HCT116 (cell line): ENCODE measurements around the gene DDX47. TPM values are rescaled to one million over a fixed set of nuclear protein-coding genes. Genes with fewer than 3 reads are reported as not detected.

Source experiments
- ATAC-seq: fragments of 200-7000 bp; cut with Tn5 transposase; 2 replicates; pipeline ENCODE4 v1.9.1; 2020; ENCODE audit warnings: mild to moderate bottlenecking, moderate library complexity
- BruUV-seq: library from RNA; stranded (reverse); fragments of 400-500 nt; replicated peaks from 2 replicates; lab custom pipeline; 2021; lab: Mats Ljungman, UMichigan
- CTCF ChIA-PET: fragments of 300-600 bp; sonication (Branson Sonifier 250); formaldehyde crosslinking; loops from one replicate; lab custom pipeline; 2021; ENCODE audit warnings: antibody characterized with exemption; lab: Charles Lee
- POLR2A ChIA-PET: fragments of 300-600, 350-600 bp; sonication (Branson Sonifier 250); formaldehyde crosslinking; loops from one replicate; lab custom pipeline; 2021; ENCODE audit warnings: antibody characterized with exemption; lab: Charles Lee
- RAD21 ChIA-PET, 2 experiments: fragments of 300-600 bp; sonication (Branson Sonifier 250); formaldehyde crosslinking; loops; one replicate each; lab custom pipeline; 2023; ENCODE audit warnings: low total read pairs in 2 of 2; ENCODE audit not compliant: uncharacterized antibody in 2 of 2, unreplicated experiment in 2 of 2, low non-redundant PET in 1 of 2; lab: Charles Lee
- DNase-seq: peaks from one replicate; pipeline ENCODE4 v3.0.0-alpha.2; 2010; ENCODE audit warnings: low read depth, low spot score
- H2AFZ ChIP-seq: fragments of 200-600 bp; shearing (Covaris generic), sonication (generic); 2 replicates; pipeline ENCODE4 v1.6.1; 2017; ENCODE audit warnings: low read depth, mixed run types, mixed read lengths, antibody characterized with exemption, low read length; ENCODE audit not compliant: poor library complexity, severe bottlenecking
- H3K27ac ChIP-seq: 2 replicates; pipeline ENCODE4 v1.5.1; 2012; ENCODE audit warnings: low read depth, low read length
- H3K27me3 ChIP-seq: fragments of 200-600 bp; sonication (generic); 2 replicates; pipeline ENCODE4 v1.6.1; 2016; ENCODE audit warnings: mixed run types, low read length, mixed read lengths; ENCODE audit not compliant: insufficient read depth
- H3K36me3 ChIP-seq, 2 experiments: fragments of 200-500 bp in 1 of 2; fragments of 200-600 bp in 1 of 2; sonication (Bioruptor generic) in 1 of 2; sonication (generic) in 1 of 2; 2 replicates each; pipeline versions ENCODE4 v1.5.1 to v1.6.1; 2014 to 2016; ENCODE audit warnings: low read length in 2 of 2, inconsistent platforms in 1 of 2, mixed read lengths in 1 of 2, mixed run types in 1 of 2; ENCODE audit not compliant: insufficient read depth in 2 of 2, control insufficient read depth in 1 of 2
- H3K4me1 ChIP-seq, 2 experiments: fragments of 200-600 bp in 1 of 2; sonication (generic) in 1 of 2; 2 replicates each; pipeline versions ENCODE4 v1.5.1 to v1.6.1; 2012 to 2017; ENCODE audit warnings: low read length in 2 of 2, inconsistent platforms in 1 of 2, mild to moderate bottlenecking in 1 of 2, mixed read lengths in 1 of 2, mixed run types in 1 of 2, moderate library complexity in 1 of 2; ENCODE audit not compliant: insufficient read depth in 2 of 2, control insufficient read depth in 1 of 2
- H3K4me2 ChIP-seq: fragments of 200-600 bp; sonication (generic); 2 replicates; pipeline ENCODE4 v1.6.1; 2017; ENCODE audit warnings: mixed run types, low read length, mixed read lengths
- H3K4me3 ChIP-seq, 2 experiments: fragments of 200-600 bp in 1 of 2; sonication (generic) in 1 of 2; replicated peaks in 1 of 2; 2 replicates each; pipeline ENCODE4 v1.5.1; 2011 to 2016; ENCODE audit warnings: low read length in 2 of 2, control low read depth in 1 of 2, low read depth in 1 of 2, mild to moderate bottlenecking in 1 of 2, mixed read lengths in 1 of 2, mixed run types in 1 of 2
- H3K79me2 ChIP-seq: fragments of 200-600 bp; sonication (generic); 2 replicates; pipeline ENCODE4 v1.6.1; 2017; ENCODE audit warnings: mild to moderate bottlenecking, mixed run types, low read length, moderate library complexity, mixed read lengths; ENCODE audit not compliant: insufficient read depth
- H3K9ac ChIP-seq: fragments of 200-600 bp; sonication (generic); 2 replicates; pipeline ENCODE4 v1.6.1; 2016; ENCODE audit warnings: low read length, mixed read lengths
- H3K9me2 ChIP-seq: fragments of 200-600 bp; sonication (generic), shearing (Covaris generic); 2 replicates; pipeline ENCODE4 v1.6.1; 2017; ENCODE audit warnings: mixed run types, mild to moderate bottlenecking, moderate library complexity; ENCODE audit not compliant: insufficient read depth
- H3K9me3 ChIP-seq, 2 experiments: fragments of 200-500 bp in 1 of 2; fragments of 200-600 bp in 1 of 2; sonication (Bioruptor generic) in 1 of 2; sonication (generic) in 1 of 2; 2 replicates each; pipeline ENCODE4 v1.6.1; 2014 to 2017; ENCODE audit warnings: low read length in 2 of 2, mixed read lengths in 2 of 2, inconsistent platforms in 1 of 2, low read depth in 1 of 2, mild to moderate bottlenecking in 1 of 2, mixed run types in 1 of 2, moderate library complexity in 1 of 2; ENCODE audit not compliant: control insufficient read depth in 1 of 2, insufficient read depth in 1 of 2
- H4K20me1 ChIP-seq: fragments of 200-600 bp; sonication (generic), shearing (Covaris generic); 2 replicates; pipeline ENCODE4 v1.6.1; 2017; ENCODE audit warnings: mixed run types, mild to moderate bottlenecking, moderate library complexity; ENCODE audit not compliant: insufficient read depth
- EGR1 ChIP-seq: IDR thresholded peaks from 2 replicates; pipeline ENCODE4 v1.6.1; 2012; ENCODE audit warnings: low read depth
- ELF1 ChIP-seq: IDR thresholded peaks from 2 replicates; pipeline ENCODE4 v1.6.1; 2012; ENCODE audit warnings: low read depth, borderline replicate concordance
- FOSL1 ChIP-seq: IDR thresholded peaks from 2 replicates; pipeline ENCODE4 v1.6.1; 2012; ENCODE audit warnings: low read depth
- JUND ChIP-seq: IDR thresholded peaks from 2 replicates; pipeline ENCODE4 v1.6.1; 2012
- RAD21 ChIP-seq: IDR thresholded peaks from 2 replicates; pipeline ENCODE4 v1.6.1; 2012; ENCODE audit warnings: low read depth, mild to moderate bottlenecking
- SP1 ChIP-seq: IDR thresholded peaks from 2 replicates; pipeline ENCODE4 v1.6.1; 2012; ENCODE audit warnings: low read depth
- TCF7L2 ChIP-seq: IDR thresholded peaks from 2 replicates; pipeline ENCODE4 v1.7.0; 2011; ENCODE audit warnings: borderline replicate concordance, inconsistent platforms; ENCODE audit not compliant: insufficient read depth, insufficient read length; ENCODE audit errors: extremely low read depth
- intact Hi-C: fragments of 100-400 bp; cut with micrococcal nuclease; formaldehyde crosslinking; loops from 2 replicates; pipeline ENCODE4 v1.10.0; 2022
- total RNA-seq: library from RNA; stranded (reverse); gene quantifications from one replicate; pipeline ENCODE4 v1.2.1, GENCODE V29; 2021; ENCODE audit not compliant: unreplicated experiment
- TF ChIP-seq, protein P1 (sequence below): IDR thresholded peaks from 2 replicates; pipeline ENCODE4 v1.6.1; 2012; ENCODE audit warnings: low read depth

Gene DDX47
- total RNA-seq, 1 experiment from 2014 or later, result 103 TPM

- ATAC-seq (no peak), DNase-seq (no peak)
- Histone ChIP-seq H3K36me3 (peaks cover 0 to 14% of the 10 kb centered on the region in 2 experiments; a peak in 1 of 4 replicates), H3K9ac (no peak overlapping the region), H2AFZ (no peak overlapping the region), H3K9me2 (no peaks in the 10 kb centered on the region), H3K79me2 (no peaks in the 10 kb centered on the region), H3K4me3 (no peak overlapping the region), H3K4me1 (peaks cover 3 to 13% of the 10 kb centered on the region in 2 experiments; a peak in 3 of 4 replicates), H4K20me1 (no peaks in the 10 kb centered on the region), H3K27me3 (no peaks in the 10 kb centered on the region), H3K9me3 (no peaks in the 10 kb centered on the region), H3K4me2 (no peak overlapping the region), H3K27ac (no peak overlapping the region)
- CTCF ChIA-PET, result no interaction called here
- TF ChIP-seq EGR1, result no peak
- TF ChIP-seq ELF1, result no peak
- BruUV-seq, result no TSS peak
- POLR2A ChIA-PET, result interaction anchor here (0.9 kb wide), 1 partner anchor 12 kb away, joined by 3 read pairs; no protein-coding TSS in a partner anchor
- RAD21 ChIA-PET, result no interaction called here
- intact Hi-C loops, result no loop called here
Observed at GRCh38 chr12:12853435-12853834, 40.3 kb downstream of the DDX47 start.

GRCh38 chr12:12859690-12860089, 46.5 kb downstream of the DDX47 start:
- ATAC-seq (peak; percentile 87), DNase-seq (no peak)
- peaks cover 0 to 4% of the 10 kb centered on the region in 2 experiments; a peak in 1 of 4 replicates for H3K36me3 ChIP-seq
- H3K4me2 ChIP-seq, result peak overlapping the region; percentile 28; the same call in 1 of the 2 replicates
- RAD21 ChIA-PET, result interaction anchor here in 1 of 2 experiments (0.7 kb wide), 1 partner anchor 23 kb away, joined by 3 read pairs; no protein-coding TSS in a partner anchor
- TF ChIP-seq RAD21 (no peak), SP1 (no peak), FOSL1 (peak; percentile 58; the same call in 1 of the 2 replicates), TCF7L2 (no peak), JUND (peak; percentile 21; the same call in 1 of the 2 replicates)
- TF ChIP-seq, protein P1, sequence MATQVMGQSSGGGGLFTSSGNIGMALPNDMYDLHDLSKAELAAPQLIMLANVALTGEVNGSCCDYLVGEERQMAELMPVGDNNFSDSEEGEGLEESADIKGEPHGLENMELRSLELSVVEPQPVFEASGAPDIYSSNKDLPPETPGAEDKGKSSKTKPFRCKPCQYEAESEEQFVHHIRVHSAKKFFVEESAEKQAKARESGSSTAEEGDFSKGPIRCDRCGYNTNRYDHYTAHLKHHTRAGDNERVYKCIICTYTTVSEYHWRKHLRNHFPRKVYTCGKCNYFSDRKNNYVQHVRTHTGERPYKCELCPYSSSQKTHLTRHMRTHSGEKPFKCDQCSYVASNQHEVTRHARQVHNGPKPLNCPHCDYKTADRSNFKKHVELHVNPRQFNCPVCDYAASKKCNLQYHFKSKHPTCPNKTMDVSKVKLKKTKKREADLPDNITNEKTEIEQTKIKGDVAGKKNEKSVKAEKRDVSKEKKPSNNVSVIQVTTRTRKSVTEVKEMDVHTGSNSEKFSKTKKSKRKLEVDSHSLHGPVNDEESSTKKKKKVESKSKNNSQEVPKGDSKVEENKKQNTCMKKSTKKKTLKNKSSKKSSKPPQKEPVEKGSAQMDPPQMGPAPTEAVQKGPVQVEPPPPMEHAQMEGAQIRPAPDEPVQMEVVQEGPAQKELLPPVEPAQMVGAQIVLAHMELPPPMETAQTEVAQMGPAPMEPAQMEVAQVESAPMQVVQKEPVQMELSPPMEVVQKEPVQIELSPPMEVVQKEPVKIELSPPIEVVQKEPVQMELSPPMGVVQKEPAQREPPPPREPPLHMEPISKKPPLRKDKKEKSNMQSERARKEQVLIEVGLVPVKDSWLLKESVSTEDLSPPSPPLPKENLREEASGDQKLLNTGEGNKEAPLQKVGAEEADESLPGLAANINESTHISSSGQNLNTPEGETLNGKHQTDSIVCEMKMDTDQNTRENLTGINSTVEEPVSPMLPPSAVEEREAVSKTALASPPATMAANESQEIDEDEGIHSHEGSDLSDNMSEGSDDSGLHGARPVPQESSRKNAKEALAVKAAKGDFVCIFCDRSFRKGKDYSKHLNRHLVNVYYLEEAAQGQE, result no peak
- intact Hi-C loops, result no loop called here
- no peaks in the 10 kb centered on the region for H3K79me2 ChIP-seq
- POLR2A ChIA-PET, result no interaction called here
- no peak overlapping the region for H2AFZ ChIP-seq
- BruUV-seq, result no TSS peak
- H3K9me2 ChIP-seq, result no peaks in the 10 kb centered on the region
- H3K27ac ChIP-seq, result peak overlapping the region; percentile 18; the same call in 1 of the 2 replicates
- no peaks in the 10 kb centered on the region for H3K27me3 ChIP-seq
- peaks cover 10 to 24% of the 10 kb centered on the region in 2 experiments for H3K4me1 ChIP-seq
- H3K9me3 ChIP-seq, result no peaks in the 10 kb centered on the region
- H3K9ac ChIP-seq, result no peak overlapping the region
- H4K20me1 ChIP-seq, result no peaks in the 10 kb centered on the region
- H3K4me3 ChIP-seq, result no peak overlapping the region
- CTCF ChIA-PET, result no interaction called here
